Liver (tissue), 9 donors: ENCODE data around the gene FMN1. TPM values are rescaled to one million over a fixed set of nuclear protein-coding genes. Genes with fewer than 3 reads are reported as not detected.

Experiments used
- DNase-seq: peaks from one replicate; pipeline ENCODE4 v3.0.0-alpha.2; 2017; ENCODE audit warnings: low spot score
- H3K27ac ChIP-seq, 2 donors: one replicate each; pipeline ENCODE4 v1.7.0; 2013; ENCODE audit warnings: inconsistent platforms in 2 of 2, low read length in 2 of 2, control low read depth in 1 of 2, low read depth in 1 of 2, mild to moderate bottlenecking in 1 of 2
- H3K27me3 ChIP-seq, 4 donors: one replicate each; pipeline versions ENCODE4 v1.6.1 to v1.7.0; 2013; ENCODE audit warnings: low read length in 3 of 4, inconsistent platforms in 1 of 4, mild to moderate bottlenecking in 1 of 4, moderate library complexity in 1 of 4; ENCODE audit not compliant: control insufficient read depth in 4 of 4, insufficient read depth in 4 of 4
- H3K36me3 ChIP-seq, 4 donors: one replicate each; pipeline versions ENCODE4 v1.6.1 to v1.7.0; 2013; ENCODE audit warnings: low read length in 3 of 4, mild to moderate bottlenecking in 3 of 4, low read depth in 1 of 4, moderate library complexity in 1 of 4; ENCODE audit not compliant: control insufficient read depth in 4 of 4, insufficient read depth in 3 of 4
- H3K4me1 ChIP-seq, 4 donors: one replicate each; pipeline versions ENCODE4 v1.6.1 to v1.7.0; 2013; ENCODE audit warnings: low read length in 3 of 4, mild to moderate bottlenecking in 3 of 4, moderate library complexity in 1 of 4; ENCODE audit not compliant: control insufficient read depth in 4 of 4, insufficient read depth in 4 of 4
- H3K4me3 ChIP-seq, 3 donors: one replicate each; pipeline versions ENCODE4 v1.6.1 to v1.7.0; 2013; ENCODE audit warnings: low read length in 3 of 3, control low read depth in 1 of 3, low read depth in 1 of 3, mild to moderate bottlenecking in 1 of 3
- H3K9ac ChIP-seq, 2 donors: one replicate each; pipeline ENCODE4 v1.7.0; 2013; ENCODE audit warnings: low read length in 2 of 2, mild to moderate bottlenecking in 2 of 2, moderate library complexity in 2 of 2, control low read depth in 1 of 2, low read depth in 1 of 2
- H3K9me3 ChIP-seq, 4 donors: one replicate each; pipeline versions ENCODE4 v1.6.1 to v1.7.0; 2013; ENCODE audit warnings: low read length in 3 of 4; ENCODE audit not compliant: control insufficient read depth in 4 of 4
- EGR1 ChIP-seq, 2 donors: IDR thresholded peaks; 2 replicates each; pipeline ENCODE4 v1.6.1; 2016 to 2018; ENCODE audit warnings: antibody characterized with exemption in 2 of 2, low read depth in 2 of 2
- FOXA1 ChIP-seq: IDR thresholded peaks from 2 replicates; pipeline ENCODE4 v1.6.1; 2016; ENCODE audit warnings: antibody characterized with exemption
- FOXA2 ChIP-seq: IDR thresholded peaks from 2 replicates; pipeline ENCODE4 v1.6.1; 2016; ENCODE audit warnings: antibody characterized with exemption
- GABPA ChIP-seq, 2 donors: IDR thresholded peaks in 1 of 2; conservative IDR thresholded peaks in 1 of 2; 2 replicates each; pipeline ENCODE4 v1.6.1; 2016; ENCODE audit warnings: antibody characterized with exemption in 2 of 2, mild to moderate bottlenecking in 1 of 2, moderate library complexity in 1 of 2
- HNF4A ChIP-seq, 2 donors: conservative IDR thresholded peaks; 2 replicates each; pipeline ENCODE4 v1.6.1; 2016; ENCODE audit warnings: antibody characterized with exemption in 2 of 2, mild to moderate bottlenecking in 2 of 2
- HNF4G ChIP-seq: IDR thresholded peaks from 2 replicates; pipeline ENCODE4 v1.6.1; 2016; ENCODE audit warnings: antibody characterized with exemption
- JUND ChIP-seq, 2 donors: IDR thresholded peaks; 2 replicates each; pipeline ENCODE4 v1.6.1; 2016; ENCODE audit warnings: antibody characterized with exemption in 2 of 2
- NR2F2 ChIP-seq: IDR thresholded peaks from 2 replicates; pipeline ENCODE4 v1.6.1; 2016; ENCODE audit warnings: antibody characterized with exemption
- RAD21 ChIP-seq, 2 donors: IDR thresholded peaks; 2 replicates each; pipeline ENCODE4 v1.6.1; 2016; ENCODE audit warnings: antibody characterized with exemption in 2 of 2, mild to moderate bottlenecking in 2 of 2
- RXRA ChIP-seq, 2 donors: IDR thresholded peaks; 2 replicates each; pipeline ENCODE4 v1.6.1; 2017 to 2018; ENCODE audit warnings: antibody characterized with exemption in 2 of 2, mild to moderate bottlenecking in 1 of 2
- SP1 ChIP-seq: IDR thresholded peaks from 2 replicates; pipeline ENCODE4 v1.6.1; 2018; ENCODE audit warnings: antibody characterized with exemption, mild to moderate bottlenecking
- TAF1 ChIP-seq: conservative IDR thresholded peaks from 2 replicates; pipeline ENCODE4 v1.6.1; 2016; ENCODE audit warnings: antibody characterized with exemption, mild to moderate bottlenecking
- YY1 ChIP-seq: IDR thresholded peaks from 2 replicates; pipeline ENCODE4 v1.6.1; 2016; ENCODE audit warnings: antibody characterized with exemption, mild to moderate bottlenecking
- WGBS: extraction: QIAGEN DNeasy Blood & Tissue Kit; methylation state at CpG from one replicate; pipeline ENCODE4 v1.1.7; 2013; 5-methylcytosine and 5-hydroxymethylcytosine counted together
- polyA plus RNA-seq, 2 donors: library from polyadenylated mRNA; stranded (reverse) in 1 of 2; unstranded in 1 of 2; fragments of 200-250 nt in 1 of 2; fragments of >200 nt in 1 of 2; fragmentation: Nextera tagmentation in 1 of 2; extraction: Ambion mirVana in 1 of 2; gene quantifications; one replicate each; pipeline versions ENCODE4 v1.2.1 to v1.2.3, GENCODE V29; 2013 to 2015
- total RNA-seq, 2 donors: library from RNA; depleted of rRNA; stranded (reverse); fragments of >200 nt; gene quantifications; one replicate each; pipeline ENCODE4 v1.2.3, GENCODE V29; 2014
- TF ChIP-seq, protein P1 (sequence below): fragments of 150-350 bp; IDR thresholded peaks from 2 replicates; pipeline ENCODE4 v1.5.1; 2017; ENCODE audit warnings: improper control_type of control experiment, low read depth, low read length; ENCODE audit not compliant: missing input control
- TF ChIP-seq, protein P2 (sequence below): IDR thresholded peaks from 2 replicates; pipeline ENCODE4 v1.6.1; 2016; ENCODE audit warnings: antibody characterized with exemption
- TF ChIP-seq, protein P3 (sequence below): IDR thresholded peaks from 2 replicates; pipeline ENCODE4 v1.6.1; 2016; ENCODE audit warnings: antibody characterized with exemption
- TF ChIP-seq, protein P4 (sequence below): IDR thresholded peaks from 2 replicates; pipeline ENCODE4 v1.6.1; 2016; ENCODE audit warnings: antibody characterized with exemption, mild to moderate bottlenecking
- donor health status: healthy.
- donor health status: healthy.
- donor health status: healthy.
- donor health status: healthy.
- donor health status: healthy.

The FMN1 gene
- total and polyA plus RNA-seq, 4 donors = 0.21 to 5.4 (median 0.53) TPM

DNA sequence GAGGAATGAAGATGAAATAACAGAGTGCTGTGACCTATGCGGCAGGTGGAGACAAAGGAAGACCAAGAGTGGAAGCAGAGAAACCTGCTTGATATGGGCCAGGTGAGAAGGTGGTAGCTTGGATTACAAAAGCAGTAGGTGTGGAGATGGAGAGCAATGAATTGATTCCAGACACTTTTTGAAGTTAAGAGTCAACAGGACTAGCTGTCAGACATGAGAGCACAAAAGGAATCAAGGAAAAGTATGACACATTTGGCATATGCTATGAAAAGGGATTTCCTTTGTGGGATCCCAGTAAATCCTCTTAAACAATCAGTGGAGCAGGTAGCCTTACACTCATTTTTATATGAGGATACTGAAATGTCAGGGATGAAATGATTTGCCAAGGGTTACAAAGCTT is 316.2 kb downstream of the FMN1 start:
- no peak overlapping the region for H3K27ac ChIP-seq
- H3K4me3 ChIP-seq = no peak overlapping the region
- H3K9me3 ChIP-seq = no peaks in the 10 kb centered on the region
- H3K27me3 ChIP-seq = peaks cover 0 to 2% (median 0%) of the 10 kb centered on the region in 4 donors
- H3K4me1 ChIP-seq = peaks cover 0 to 8% (median 3%) of the 10 kb centered on the region in 4 donors
- DNase-seq = no peak
- TF ChIP-seq SP1 (no peak), GABPA (IDR thresholded peaks at IDR 0.05 in 1 of 2, conservative IDR thresholded peaks at IDR 0.05 in 1 of 2) (no peak), YY1 (no peak), NR2F2 (no peak), RXRA (IDR thresholded peaks at IDR 0.05) (no peak), FOXA1 (no peak), HNF4A (conservative IDR thresholded peaks at IDR 0.05) (no peak), TAF1 (no peak), HNF4G (no peak), FOXA2 (no peak), RAD21 (IDR thresholded peaks at IDR 0.05) (no peak)
- TF ChIP-seq, protein P1, sequence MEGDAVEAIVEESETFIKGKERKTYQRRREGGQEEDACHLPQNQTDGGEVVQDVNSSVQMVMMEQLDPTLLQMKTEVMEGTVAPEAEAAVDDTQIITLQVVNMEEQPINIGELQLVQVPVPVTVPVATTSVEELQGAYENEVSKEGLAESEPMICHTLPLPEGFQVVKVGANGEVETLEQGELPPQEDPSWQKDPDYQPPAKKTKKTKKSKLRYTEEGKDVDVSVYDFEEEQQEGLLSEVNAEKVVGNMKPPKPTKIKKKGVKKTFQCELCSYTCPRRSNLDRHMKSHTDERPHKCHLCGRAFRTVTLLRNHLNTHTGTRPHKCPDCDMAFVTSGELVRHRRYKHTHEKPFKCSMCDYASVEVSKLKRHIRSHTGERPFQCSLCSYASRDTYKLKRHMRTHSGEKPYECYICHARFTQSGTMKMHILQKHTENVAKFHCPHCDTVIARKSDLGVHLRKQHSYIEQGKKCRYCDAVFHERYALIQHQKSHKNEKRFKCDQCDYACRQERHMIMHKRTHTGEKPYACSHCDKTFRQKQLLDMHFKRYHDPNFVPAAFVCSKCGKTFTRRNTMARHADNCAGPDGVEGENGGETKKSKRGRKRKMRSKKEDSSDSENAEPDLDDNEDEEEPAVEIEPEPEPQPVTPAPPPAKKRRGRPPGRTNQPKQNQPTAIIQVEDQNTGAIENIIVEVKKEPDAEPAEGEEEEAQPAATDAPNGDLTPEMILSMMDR = no peak
- TF ChIP-seq, protein P2, sequence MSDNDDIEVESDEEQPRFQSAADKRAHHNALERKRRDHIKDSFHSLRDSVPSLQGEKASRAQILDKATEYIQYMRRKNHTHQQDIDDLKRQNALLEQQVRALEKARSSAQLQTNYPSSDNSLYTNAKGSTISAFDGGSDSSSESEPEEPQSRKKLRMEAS = no peak
- TF ChIP-seq, protein P3, sequence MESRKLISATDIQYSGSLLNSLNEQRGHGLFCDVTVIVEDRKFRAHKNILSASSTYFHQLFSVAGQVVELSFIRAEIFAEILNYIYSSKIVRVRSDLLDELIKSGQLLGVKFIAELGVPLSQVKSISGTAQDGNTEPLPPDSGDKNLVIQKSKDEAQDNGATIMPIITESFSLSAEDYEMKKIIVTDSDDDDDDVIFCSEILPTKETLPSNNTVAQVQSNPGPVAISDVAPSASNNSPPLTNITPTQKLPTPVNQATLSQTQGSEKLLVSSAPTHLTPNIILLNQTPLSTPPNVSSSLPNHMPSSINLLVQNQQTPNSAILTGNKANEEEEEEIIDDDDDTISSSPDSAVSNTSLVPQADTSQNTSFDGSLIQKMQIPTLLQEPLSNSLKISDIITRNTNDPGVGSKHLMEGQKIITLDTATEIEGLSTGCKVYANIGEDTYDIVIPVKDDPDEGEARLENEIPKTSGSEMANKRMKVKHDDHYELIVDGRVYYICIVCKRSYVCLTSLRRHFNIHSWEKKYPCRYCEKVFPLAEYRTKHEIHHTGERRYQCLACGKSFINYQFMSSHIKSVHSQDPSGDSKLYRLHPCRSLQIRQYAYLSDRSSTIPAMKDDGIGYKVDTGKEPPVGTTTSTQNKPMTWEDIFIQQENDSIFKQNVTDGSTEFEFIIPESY = no peak
- no peak overlapping the region for H3K9ac ChIP-seq
- 99% methylated on average over 1 of the region's 1 CpG for WGBS
- no peaks in the 10 kb centered on the region for H3K36me3 ChIP-seq

DNA sequence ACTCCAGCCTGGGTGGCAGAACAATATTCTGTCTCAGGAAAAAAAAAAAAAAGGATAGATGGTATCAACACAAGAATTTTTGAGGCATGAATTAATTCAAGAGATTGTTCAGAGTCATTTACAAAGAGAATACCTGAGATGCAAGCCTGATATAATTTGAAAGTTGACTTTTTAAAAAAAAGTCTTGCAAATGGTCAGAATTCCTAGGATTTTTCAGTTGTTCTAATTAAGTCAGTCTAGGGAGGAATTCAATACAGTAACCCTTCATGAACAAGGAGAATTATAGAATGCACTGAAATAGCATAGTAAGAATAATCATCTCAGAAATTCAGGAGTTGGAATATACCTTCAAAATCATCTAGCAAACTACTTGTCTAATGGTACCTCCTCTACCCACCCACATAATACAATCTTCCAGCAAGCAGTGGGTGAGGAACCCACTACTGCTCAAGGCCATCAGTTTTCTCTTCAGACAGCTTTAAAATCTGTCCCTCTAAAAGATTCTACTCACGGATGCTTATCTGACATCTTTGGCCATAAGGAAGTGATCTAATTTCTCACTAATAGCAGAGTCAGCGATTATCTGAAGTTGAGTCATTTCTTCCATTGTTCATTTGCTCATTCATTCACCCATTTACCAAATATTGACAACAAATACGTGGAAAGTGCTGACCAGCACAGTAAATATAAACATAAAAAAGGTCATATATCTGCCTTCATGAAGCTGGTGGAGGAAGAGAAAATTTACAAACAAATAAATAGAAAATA is 317.1 kb downstream of the FMN1 start:
- H3K27ac ChIP-seq = no peak overlapping the region
- H3K4me3 ChIP-seq = no peak overlapping the region
- H3K4me1 ChIP-seq = peaks cover 0 to 8% (median 3%) of the 10 kb centered on the region in 4 donors
- WGBS = 66% methylated on average over 3 of the region's 3 CpGs
- H3K9ac ChIP-seq = no peak overlapping the region
- DNase-seq = no peak
- no peaks in the 10 kb centered on the region for H3K36me3 ChIP-seq
- no peaks in the 10 kb centered on the region for H3K9me3 ChIP-seq
- H3K27me3 ChIP-seq = peaks cover 0 to 2% (median 0%) of the 10 kb centered on the region in 4 donors
- TF ChIP-seq EGR1 (IDR thresholded peaks at IDR 0.05; ENCODE audit: low read depth in 2 of 2) (no peak), TAF1 (no peak), RAD21 (IDR thresholded peaks at IDR 0.05) (no peak), JUND (IDR thresholded peaks at IDR 0.05) (no peak), RXRA (IDR thresholded peaks at IDR 0.05) (no peak), FOXA2 (no peak)
- TF ChIP-seq, protein P4, sequence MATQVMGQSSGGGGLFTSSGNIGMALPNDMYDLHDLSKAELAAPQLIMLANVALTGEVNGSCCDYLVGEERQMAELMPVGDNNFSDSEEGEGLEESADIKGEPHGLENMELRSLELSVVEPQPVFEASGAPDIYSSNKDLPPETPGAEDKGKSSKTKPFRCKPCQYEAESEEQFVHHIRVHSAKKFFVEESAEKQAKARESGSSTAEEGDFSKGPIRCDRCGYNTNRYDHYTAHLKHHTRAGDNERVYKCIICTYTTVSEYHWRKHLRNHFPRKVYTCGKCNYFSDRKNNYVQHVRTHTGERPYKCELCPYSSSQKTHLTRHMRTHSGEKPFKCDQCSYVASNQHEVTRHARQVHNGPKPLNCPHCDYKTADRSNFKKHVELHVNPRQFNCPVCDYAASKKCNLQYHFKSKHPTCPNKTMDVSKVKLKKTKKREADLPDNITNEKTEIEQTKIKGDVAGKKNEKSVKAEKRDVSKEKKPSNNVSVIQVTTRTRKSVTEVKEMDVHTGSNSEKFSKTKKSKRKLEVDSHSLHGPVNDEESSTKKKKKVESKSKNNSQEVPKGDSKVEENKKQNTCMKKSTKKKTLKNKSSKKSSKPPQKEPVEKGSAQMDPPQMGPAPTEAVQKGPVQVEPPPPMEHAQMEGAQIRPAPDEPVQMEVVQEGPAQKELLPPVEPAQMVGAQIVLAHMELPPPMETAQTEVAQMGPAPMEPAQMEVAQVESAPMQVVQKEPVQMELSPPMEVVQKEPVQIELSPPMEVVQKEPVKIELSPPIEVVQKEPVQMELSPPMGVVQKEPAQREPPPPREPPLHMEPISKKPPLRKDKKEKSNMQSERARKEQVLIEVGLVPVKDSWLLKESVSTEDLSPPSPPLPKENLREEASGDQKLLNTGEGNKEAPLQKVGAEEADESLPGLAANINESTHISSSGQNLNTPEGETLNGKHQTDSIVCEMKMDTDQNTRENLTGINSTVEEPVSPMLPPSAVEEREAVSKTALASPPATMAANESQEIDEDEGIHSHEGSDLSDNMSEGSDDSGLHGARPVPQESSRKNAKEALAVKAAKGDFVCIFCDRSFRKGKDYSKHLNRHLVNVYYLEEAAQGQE = no peak
- TF ChIP-seq, protein P1 = no peak
- TF ChIP-seq, protein P3 = no peak
